NCI-H1930 (cell line): Measurements from ENCODE around the gene IQCK.

Source experiments
- DNase-seq, 2 experiments: peaks; one replicate each; lab custom pipeline; 2025; lab: John Stamatoyannopoulos, UW

Gene IQCK

DNA sequence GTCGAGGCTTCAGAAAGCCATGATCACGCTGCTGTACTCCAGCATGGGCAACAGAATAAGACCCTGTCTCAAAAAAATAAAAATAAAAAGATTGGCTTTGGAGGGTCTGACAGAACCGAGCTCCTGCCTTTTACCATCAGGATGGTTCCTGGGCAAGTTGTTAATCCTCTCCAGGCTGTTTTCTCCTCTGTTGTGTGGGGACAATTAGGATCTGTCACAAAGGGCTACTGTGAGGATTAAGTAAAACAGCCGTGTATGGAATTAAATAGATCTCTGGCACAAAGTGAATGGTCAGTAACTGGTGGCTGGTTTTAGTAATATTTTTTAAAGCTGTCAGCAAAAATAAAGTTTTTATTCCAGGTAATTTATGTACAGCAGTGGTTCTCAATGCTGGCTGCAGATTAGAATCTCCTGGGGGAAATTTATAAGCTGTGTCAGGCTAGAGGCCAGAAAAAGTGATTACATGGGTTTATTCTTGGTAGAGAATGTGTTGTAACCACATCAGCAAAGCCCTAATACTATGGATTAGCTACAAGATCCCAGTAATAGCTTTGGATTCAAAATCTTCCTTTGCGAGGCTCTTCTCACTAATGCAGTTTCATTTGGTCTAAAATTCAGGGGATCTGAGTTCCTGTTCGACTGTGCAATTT, 119.4 kb downstream of the IQCK start:
- no peak for DNase-seq

DNA sequence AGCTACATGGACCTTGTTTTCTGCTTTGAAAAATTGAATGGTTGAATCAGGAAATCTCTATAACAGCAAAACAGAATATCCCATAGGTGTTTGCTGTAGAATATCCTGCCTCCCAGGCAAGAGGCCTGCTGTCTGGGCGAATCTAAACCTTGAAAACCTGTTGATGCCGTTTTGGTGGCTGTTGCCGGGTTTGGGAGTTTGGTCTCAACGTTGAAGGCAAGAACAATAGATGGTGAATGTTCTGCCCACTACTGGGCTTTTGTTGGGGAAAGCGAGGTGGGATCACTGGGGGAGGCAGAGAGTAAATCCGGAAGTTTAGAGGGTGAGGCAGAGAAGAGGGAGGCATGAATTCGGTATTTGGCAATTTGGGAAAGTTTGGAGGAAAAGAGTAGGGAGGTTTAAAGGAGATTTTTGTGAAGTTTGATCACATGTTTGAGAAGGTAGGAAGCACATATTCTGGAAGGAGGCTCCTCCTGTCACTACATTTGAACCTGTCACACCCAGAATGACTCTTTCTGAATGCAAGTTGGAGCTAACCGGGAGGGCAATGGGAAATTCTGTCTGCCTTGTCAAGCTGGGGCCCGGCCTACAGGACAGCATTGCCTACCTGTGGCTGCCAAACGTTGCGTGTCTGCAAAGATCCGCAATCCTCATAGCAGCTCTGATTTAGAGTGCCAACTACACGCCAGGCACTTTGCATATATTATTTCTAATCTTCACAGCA, 120.1 kb downstream of the IQCK start:
- DNase-seq, result no peak

DNA sequence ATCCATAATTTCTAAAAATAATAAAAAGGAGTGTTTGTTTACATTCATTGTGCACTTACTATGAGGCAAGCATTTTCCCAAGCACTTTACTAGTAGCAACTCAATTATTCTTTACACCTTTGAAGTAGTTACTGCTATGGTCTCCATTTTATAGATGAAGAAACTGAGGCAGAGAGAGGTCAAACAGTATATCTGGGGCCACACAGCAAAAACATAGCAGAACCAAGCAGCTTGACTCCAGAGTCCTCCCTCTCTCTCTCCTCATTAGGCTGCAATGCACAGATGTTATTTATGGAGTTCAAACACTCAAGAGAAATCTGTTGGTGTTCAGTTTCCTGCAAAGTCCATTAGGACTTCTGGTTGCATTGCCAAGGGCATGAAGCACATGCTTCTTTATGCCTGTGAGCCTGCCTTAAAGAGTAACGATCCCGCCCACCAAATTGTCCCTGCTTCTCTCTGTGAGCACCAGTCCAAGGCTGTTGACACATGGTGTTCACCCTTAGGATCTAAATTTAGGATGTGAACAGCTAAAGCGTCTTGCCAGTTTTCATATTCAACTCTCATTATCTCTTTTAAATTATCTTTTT, 122.5 kb downstream of the IQCK start:
- no peak for DNase-seq

DNA sequence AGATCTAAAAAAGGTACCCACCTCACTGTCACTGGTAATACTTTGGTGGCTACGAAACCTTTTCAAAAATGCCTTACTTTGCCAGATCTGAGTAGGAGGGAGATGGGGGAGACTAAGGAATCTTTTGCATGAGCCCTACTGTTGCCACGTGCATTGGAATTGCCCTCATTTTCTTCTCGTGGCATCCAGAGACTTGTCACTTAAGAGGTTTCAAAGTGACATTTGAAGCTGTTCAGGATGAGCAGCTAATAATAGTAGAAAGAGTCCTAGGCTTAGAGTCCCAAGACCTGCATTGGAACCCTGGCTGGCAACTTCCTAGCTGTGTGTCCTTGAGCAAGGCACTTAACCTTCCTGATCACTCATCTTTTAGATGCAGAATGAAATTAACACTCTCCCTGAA, 123.1 kb downstream of the IQCK start:
- DNase-seq, result no peak

DNA sequence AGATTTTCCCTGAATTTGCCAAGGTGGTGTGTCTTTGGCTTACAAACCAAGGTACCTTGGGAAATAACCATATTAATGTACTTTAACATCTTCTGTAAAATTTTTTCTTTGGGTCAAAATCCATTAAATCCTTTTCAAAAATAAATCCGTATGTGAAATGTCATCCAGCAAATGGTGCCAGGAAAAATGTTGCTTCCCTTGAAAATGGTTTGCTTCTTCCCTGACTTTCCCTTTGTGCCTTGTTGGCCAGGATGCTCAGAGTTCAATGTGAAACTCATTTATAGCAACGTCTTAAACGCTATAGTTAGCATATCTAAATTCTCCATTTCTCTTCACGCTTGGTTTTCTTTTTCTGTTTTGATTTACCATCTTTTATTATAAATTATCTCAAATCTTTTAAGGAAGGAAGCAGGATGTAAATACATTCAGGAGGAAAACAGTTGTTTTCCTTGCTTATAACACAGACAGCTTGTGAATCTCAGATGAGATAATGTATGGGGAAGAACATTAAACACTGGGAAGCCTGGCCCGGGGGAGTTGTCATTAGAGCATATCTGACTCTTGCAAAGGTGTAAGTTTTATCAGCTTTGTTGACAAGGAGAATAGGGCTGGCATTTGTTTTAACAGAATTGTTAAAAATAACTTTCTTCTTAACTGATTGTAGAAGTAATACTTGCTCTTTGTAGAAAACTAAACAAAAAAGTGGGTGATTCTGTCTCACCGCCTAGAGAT, 124.5 kb downstream of the IQCK start:
- DNase-seq, result no peak

DNA sequence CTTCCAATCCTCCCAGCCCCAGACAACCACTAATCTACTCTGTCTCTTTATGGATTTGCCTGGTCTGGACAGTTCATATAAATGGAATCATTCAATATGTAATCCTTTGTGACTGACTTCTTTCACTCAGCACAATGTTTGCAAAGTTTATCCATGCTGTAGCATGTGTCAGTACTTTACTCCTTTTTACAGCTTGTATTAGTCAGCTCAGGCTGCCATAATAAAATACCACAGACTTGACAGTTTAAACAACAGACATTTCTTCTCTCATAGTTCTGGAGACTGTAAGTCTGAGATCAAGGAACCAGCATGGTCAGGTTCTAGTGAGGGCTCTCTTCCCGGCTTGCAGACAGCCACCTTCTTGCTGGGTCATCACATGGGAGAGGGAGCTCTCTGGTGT, 125.3 kb downstream of the IQCK start:
- no peak for DNase-seq

DNA sequence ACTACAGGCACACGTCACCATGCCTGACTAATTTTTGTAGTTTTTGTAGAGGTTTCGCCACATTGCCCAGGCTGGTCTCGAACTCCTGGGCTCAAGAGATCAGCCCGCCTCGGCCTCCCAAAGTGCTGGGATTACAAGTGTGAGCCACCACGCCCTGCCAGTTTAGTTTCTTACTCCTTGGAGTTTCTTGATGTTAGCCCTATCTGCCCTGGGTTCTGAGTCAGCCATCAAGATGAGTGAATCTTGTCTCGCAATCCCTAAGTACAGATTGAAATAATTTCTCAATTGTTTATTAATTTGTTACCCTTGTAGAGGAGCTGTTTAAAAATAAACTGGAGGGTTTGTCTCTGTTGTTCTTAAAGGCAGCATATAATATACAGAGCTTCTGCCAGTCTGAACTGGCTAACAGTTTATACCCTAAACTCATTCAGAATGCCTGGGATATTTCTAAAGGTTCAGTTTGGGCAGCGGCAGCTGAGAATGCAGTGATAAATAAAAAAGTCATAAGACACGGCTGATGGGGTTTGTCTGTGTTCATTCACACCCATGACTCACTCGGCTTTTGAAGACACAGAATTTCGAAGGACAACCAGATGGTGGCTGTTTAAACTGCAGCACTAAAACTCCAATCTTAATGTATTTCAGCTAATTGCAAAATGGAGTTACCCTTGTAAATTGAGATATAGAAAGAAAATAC, 127.0 kb downstream of the IQCK start:
- no peak for DNase-seq

DNA sequence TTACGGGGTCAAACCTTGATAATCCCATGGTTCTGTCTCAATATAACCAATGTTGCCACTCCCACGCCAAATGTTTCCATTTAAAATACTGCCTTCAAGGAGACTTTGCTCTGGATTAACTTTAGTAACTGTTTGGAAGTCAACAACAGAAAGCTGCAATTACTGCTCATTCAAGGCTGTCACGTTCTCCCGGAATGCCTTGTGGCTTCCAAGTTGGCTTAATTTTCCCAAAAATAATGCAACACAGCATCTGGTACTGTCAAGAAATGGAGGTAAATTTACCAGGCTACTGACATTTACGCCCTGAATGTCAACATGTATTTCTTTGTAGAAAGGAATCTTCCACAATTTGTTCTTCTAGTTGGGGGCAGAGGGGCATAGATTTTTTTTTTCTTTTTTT, 128.4 kb downstream of the IQCK start:
- DNase-seq, result no peak

DNA sequence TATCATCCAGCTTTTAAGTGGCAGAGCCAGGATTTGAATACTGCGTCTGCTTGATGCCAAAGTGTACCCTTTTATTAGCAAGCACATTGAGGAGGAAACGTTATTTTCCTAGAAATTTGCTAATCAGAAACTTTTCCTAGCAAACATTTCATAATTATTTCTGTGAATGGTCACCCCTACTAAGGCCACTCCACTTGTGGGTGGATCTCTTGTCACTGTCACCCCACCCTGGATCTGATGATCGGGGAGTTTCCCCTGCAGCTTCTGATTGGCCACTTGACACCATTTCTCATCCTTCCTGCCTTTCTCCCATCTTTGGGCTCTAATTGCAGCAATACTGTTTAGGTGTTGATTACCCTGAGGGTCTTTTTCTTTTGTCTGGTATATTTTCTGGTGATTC, 130.7 kb downstream of the IQCK start:
- no peak for DNase-seq

DNA sequence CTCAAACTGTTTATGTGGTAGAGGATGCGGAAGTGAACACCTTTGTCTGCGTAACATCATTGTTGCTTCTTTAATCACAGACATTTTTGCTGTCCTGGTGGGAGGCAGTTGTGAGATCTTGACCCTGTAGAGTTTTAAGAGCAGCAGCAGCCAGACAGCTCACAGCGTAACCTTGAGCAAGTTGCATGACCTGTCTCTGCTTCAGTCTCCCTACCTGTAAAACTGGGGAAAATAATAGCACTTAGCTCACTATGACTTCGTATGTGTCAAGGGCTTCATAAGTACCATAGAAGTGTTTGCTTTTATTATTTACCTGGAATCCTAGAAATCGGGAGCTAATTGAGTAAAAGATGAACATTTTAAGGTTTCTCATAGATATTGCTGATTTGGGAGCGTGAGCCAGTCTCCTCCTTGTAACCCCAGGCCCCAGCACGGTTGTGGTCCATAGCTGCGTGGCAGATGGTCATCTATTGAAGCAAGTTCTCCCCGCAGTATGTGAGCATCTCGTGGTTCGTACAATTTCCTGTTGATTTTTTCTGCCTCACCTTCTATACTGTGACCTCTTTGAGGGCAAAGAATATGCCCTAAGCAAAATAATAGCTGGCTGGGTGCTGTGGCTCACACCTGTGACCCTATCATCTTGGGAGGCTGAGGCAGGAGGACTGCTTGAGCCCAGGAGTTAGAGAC, 132.2 kb downstream of the IQCK start:
- no peak for DNase-seq

DNA sequence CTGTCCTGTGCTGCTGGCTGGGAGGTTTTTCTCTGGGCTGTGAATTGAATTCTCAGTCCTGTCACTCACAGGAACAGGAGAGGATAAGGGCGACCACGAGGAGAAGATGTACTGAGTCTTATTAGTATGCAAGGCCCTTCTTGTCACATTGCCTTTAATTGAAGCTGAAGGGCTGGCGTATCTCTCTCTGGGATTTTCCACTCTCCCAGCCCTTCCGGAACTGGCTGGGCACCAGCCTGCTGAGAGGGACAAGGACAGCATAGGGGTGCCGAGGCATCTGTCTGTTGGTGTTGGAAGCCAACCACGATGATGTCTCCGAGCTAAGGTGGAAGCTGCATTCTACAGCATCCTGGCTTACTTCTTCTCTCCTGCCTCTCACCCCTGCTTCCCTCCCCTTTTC, 133.4 kb downstream of the IQCK start:
- no peak for DNase-seq

DNA sequence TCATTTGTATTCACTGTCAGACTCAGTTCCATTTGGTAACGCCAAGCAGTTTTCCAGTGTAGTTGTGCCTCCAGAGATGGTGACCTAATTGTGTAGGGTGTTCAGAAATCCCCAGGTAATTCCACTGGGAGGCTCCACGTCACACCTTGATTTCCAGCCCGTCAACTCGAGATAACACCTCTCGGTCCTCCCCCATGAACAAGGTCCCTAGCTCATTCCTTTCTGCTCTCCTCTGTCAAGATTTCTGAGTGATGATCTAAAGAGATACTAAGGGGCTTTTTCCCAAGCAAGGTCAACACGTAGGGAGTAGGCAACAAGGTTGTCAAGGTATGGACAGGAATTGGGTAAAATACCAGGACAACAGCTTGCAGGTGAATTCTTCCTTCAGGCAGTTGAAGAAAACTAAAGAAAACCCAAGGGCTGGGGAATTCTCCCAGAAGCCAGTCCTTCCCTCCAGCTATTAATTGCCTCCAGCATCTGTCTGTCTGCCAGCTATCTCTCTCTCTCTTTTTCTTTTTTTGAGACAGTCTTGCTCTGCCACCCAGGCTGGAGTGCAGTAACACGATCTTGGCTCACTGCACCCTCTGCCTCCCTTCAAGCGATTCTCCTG, 135.2 kb downstream of the IQCK start:
- no peak for DNase-seq

DNA sequence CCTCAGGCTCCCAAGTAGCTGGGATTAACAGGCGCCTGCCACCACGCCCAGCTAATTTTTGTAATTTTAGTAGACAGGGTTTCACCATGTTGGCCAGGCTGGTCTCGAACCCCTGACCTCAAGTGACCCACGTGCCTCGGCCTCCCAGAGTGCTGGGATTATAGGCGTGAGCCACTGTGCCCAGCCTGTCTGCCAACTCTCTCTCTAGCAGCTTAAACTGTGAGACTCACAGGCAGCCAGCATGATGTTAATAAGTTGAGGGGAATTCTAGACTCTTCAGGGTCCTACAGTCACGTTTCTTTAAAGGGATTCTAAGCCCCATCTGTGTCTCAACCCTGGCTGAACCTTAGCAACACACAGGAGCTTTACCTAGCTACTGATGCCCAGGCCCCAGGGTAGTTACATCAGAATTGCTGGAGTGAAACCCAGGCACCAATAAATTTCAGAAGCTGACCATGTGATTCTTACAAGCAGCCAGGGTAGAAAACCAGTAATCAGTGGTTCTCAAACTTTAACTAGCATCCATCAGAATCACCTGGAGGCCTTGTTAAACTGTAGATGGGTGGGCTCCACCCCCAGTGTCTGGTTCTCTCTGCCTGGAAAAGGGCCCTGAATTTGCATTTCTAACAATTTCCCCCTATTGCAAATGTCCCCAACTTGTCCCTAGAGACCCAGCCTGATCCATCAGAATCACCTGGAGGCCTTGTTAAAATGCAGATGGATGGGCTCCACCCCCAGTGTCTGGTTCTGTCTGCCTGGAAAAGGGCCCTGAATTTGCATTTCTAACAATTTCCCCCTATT, 135.9 kb downstream of the IQCK start:
- no peak for DNase-seq

DNA sequence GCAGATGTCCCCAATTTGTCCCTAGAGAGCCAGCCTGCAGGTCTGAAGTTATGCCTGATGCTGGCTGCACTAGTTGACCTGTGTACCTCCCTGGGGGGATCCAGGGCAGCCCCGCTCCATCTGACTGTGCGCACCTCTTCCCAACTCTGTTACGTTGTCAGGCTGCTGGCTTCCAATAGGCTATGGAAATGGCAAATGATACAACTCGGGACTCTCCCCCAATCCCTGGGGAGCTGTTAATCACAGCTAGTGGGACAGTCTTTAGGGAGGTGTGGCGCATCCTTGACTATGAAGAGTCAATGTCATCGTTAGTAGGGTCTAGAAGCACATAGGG, 136.4 kb downstream of the IQCK start:
- DNase-seq, result no peak

DNA sequence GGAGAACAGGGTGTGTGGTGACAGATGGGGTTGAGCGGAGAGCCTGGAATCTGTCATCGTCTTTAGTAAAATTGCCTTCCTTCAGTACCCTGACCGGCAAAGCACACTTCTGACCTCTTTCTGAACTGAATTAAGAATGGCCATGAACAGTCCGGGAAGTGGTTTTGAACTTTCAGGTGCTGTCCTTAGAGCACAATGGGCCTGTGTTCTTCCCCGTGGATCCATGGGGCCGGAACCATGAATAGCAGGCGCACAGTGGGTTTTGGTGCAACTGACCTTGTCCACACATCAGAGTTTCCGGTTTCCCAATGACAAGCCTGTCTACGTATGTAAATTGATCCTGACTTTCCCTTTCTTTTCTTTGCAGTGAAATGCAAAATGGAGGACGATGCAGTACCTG, 138.0 kb downstream of the IQCK start:
- no peak for DNase-seq

DNA sequence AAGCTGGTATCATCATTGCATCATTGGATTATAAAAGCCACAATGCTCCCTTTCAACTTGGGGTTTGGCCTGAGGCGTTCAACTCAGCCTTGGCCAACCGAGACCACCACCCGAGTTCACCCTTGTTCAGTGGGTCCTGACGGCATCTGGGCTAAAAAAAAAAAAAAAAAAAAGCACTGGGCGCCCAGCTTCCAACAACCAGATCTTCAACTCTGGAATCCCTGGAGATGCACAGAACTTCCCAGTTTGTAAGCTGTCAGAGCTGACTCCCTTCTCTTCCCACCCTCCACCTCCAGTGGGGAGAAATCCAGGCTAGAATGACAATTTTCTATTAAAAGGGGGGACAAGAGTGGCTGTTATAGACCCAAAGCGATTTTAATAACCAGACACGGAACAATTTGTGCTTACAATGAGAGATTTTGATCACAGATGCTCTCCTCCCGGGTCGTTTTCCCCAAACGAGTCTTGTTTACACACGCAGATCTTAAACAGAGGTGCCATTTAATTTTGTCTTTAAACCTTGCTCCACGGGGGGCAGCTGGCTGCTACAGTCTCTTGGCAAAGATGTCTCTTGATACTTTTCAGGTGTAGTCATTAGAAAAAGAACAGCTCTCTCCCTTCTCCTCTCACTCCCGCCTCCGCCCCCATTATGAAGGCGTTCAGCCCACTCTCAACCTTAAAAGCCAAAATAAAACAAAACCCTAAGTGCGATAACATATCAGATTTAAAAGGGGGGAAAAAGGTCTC, 139.7 kb downstream of the IQCK start:
- DNase-seq, result no peak

DNA sequence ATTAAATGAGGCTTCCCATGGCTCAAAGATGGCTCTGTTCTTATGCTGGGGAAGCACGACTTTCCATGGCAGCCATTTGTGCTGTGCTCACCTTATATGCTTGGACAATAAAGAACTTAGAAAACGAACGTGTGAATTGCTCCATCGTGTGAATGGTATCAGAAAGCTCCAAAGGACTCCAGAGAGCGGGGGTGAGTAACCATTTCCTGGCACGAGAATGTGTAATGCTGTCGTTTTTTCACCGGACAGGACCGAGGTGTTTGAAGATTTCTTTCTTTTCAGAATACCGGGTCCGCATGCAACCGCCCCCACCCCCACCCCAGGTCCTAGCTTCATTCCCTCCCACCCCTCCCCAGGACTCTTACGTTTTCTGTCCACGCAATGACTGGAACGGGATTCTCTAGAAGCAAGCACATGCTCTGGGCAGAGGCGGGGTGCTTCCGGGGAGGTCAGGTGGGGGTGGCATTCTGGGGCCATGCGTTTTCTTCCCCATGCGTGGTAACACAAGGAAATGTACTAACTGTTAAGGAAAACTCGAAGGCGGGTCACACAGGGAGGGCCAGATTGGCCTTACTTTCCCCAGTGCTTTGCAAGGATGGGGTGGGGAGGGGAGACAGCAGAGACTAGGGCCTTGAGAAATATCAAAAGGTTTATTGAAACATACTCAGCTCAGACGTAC, 140.4 kb downstream of the IQCK start:
- no peak for DNase-seq

DNA sequence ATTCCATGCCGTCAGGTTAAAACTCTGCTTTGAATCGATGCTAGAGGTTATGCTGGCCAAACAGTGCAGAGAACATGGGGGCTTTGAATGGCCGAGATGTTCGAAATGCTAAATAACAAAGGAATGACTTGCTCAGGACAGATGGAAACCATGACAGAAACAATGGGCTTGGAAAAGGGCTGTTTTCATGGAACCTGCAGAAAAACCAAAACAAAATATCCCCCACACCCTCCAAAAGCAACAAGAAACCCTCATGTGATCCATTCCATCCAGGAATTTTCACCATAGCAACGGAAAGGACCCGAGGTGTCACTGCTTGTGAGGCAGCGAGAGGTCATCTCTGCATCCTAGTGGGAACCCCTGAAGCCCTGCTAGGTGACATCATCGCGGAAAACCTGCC, 141.1 kb downstream of the IQCK start:
- DNase-seq, result no peak

DNA sequence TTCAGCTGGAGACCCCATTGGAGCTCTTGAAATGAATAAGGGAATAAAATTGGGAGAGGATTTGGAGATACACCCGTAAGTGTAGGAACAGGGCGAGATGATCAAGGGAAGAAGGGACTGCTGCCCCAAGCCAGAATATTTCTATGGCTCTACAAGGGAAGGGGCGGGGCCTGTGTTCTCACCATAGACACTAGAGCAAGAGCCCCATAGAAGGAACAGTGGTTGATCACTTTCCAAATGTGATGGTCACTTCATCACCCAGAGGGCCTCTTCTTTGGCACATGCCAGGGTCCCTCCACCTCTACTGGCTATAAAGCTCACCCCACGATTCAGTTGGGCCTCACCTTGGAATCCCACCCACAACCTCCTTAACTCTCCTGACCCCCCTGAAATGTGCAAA, 141.5 kb downstream of the IQCK start:
- no peak for DNase-seq
